Measurements from ENCODE around the gene CPEB1.

Gene CPEB1

DNA sequence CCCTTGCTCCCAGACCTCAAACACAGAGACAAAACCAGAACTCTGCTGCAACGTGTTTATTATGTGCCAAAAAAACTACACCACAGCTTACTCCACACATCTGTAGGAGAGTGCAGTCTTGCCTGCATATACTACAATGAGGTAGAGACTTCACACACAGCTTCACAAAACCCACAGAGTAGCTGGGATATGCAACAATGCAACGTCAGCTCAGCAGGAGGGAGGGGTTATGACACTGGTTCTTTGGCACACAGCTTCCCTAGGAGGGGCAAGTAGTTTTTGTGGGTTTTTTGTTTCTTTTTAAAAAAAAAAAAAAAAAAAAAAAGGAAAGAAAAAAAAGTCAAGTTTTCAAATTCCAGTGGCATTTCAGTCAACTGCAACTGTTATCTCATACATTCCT lies 104.0 kb downstream of the CPEB1 start:
- no peak overlapping the region for H3K4me3 ChIP-seq (ENCODE audit: low read depth, low read length)
- no peak for TF ChIP-seq MYC (IDR thresholded peaks at IDR 0.05; ENCODE audit: low read depth, low read length)
- no peak for TF ChIP-seq POLR2A (IDR thresholded peaks at IDR 0.05; ENCODE audit: extremely low read depth, insufficient read length)
- TF ChIP-seq, protein P1, sequence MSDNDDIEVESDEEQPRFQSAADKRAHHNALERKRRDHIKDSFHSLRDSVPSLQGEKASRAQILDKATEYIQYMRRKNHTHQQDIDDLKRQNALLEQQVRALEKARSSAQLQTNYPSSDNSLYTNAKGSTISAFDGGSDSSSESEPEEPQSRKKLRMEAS (IDR thresholded peaks at IDR 0.05; ENCODE audit: low read depth, low read length) = no peak
- TF ChIP-seq, protein P2, sequence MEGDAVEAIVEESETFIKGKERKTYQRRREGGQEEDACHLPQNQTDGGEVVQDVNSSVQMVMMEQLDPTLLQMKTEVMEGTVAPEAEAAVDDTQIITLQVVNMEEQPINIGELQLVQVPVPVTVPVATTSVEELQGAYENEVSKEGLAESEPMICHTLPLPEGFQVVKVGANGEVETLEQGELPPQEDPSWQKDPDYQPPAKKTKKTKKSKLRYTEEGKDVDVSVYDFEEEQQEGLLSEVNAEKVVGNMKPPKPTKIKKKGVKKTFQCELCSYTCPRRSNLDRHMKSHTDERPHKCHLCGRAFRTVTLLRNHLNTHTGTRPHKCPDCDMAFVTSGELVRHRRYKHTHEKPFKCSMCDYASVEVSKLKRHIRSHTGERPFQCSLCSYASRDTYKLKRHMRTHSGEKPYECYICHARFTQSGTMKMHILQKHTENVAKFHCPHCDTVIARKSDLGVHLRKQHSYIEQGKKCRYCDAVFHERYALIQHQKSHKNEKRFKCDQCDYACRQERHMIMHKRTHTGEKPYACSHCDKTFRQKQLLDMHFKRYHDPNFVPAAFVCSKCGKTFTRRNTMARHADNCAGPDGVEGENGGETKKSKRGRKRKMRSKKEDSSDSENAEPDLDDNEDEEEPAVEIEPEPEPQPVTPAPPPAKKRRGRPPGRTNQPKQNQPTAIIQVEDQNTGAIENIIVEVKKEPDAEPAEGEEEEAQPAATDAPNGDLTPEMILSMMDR (IDR thresholded peaks at IDR 0.05; ENCODE audit: low read depth, low read length) = no peak
- DNase-seq (ENCODE audit: low read depth) = peak; percentile 84

DNA sequence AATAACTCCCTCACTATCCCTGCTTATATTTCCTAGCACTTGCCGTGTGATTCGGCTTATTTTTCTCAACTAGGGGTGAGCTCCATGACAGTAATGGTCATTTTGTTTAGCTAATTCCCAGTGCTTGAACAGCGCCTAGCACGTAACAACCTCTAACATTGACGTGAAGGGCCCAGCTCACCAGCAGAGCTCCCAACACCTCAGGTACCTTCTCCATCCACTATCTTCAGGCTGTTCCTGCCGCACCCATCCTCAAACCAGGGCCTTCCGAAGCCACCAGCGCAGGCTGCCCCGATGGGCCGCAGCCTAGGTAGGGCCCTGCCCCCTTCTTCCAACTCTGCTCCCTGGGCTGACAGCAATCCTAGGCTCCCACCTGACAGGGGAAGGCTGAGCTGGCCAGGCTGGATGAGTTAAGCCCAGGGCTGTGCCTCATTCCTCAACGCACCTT lies 106.2 kb downstream of the CPEB1 start:
- peak overlapping the region; percentile 99 for H3K4me3 ChIP-seq (ENCODE audit: low read depth, low read length)
- no peak for DNase-seq (ENCODE audit: low read depth)
- TF ChIP-seq MYC (IDR thresholded peaks at IDR 0.05; ENCODE audit: low read depth, low read length) (no peak), POLR2A (IDR thresholded peaks at IDR 0.05; ENCODE audit: extremely low read depth, insufficient read length) (no peak)
- TF ChIP-seq, protein P1 (IDR thresholded peaks at IDR 0.05; ENCODE audit: low read depth, low read length) = no peak
- TF ChIP-seq, protein P2 (IDR thresholded peaks at IDR 0.05; ENCODE audit: low read depth, low read length) = no peak

DNA sequence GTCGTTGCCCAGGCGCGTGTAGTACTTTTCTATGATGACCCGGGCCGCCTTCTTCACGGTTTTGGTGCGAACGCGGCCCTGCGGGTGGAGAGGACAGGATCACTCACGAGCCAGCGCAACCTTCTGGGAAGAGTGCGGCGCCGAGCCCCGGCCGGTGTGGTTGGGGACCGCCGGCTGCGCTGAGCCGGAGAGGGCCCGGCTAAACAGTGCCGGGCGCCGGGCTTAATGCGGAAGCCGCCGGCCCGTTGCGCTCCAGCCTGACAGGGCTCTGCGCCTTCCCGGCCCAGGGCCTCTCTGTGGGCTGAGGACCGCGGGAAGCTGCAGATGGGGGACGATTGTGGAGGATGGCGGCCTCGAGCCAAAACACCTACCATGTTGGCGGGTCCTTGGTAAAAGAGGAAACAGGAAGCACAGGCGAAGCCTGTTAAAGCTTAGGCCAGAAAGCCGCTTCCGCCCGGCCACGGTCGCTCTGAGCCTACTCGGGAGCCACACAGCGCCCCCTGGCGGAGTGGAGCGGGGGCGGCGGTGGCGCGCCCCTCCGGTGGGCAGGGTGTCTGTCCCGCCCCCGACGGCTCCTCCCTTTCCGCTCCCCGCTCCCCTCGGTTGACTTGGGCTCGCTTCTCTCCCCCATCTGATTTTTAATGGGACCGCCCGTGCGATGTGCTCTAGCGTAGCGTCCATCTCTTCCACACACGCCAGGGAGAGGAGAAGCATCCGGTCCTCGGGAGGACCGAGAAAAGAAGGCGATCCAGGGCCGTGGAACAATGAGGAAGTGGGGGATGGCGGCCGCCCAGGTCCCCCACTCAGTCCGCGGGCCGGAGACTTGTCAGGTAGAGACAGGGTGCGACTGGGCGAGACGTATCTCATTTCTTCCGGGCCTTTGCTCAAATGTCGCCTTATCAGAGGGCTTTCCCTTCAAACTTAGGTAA lies 106.8 kb downstream of the CPEB1 start, which contains the start of gene RPS17:
RPS17 (minus strand) TSS at position 403 of the 929 bp plus-strand sequence; CDS start at position 374, 29 bp downstream.
- peak within 1 kb of the TSS; percentile 99 for H3K4me3 ChIP-seq (ENCODE audit: low read depth, low read length)
- DNase-seq (ENCODE audit: low read depth) = peak; percentile 97
- TF ChIP-seq, protein P1 (IDR thresholded peaks at IDR 0.05; ENCODE audit: low read depth, low read length) = peak; percentile 85
- TF ChIP-seq POLR2A (IDR thresholded peaks at IDR 0.05; ENCODE audit: extremely low read depth, insufficient read length) (peak; percentile 96), MYC (IDR thresholded peaks at IDR 0.05; ENCODE audit: low read depth, low read length) (peak; percentile 95)
- TF ChIP-seq, protein P2 (IDR thresholded peaks at IDR 0.05; ENCODE audit: low read depth, low read length) = peak; percentile 90

DNA sequence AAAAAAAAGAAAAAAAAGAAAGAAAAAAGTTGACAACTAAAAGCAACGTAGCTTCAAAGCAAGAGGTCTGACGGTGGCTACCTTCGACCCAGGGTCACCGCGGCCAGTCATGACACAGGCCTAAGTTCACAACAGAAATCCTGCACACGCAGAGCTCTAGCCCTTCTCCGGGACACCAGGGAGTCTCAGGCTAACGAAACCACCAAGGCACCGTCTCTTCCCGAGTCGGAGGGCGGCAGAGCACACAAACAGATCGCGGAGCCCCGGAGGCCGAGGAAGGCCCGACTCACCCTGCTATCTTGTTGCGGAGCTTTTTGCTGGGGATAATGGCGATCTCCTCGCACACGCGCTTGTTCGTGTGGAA lies 107.5 kb downstream of the CPEB1 start:
- peak; percentile 38 for DNase-seq (ENCODE audit: low read depth)
- no peak for TF ChIP-seq POLR2A (IDR thresholded peaks at IDR 0.05; ENCODE audit: extremely low read depth, insufficient read length)
- TF ChIP-seq MYC (IDR thresholded peaks at IDR 0.05; ENCODE audit: low read depth, low read length) = no peak
- TF ChIP-seq, protein P2 (IDR thresholded peaks at IDR 0.05; ENCODE audit: low read depth, low read length) = no peak
- TF ChIP-seq, protein P1 (IDR thresholded peaks at IDR 0.05; ENCODE audit: low read depth, low read length) = no peak
- peak overlapping the region; percentile 99 for H3K4me3 ChIP-seq (ENCODE audit: low read depth, low read length)

DNA sequence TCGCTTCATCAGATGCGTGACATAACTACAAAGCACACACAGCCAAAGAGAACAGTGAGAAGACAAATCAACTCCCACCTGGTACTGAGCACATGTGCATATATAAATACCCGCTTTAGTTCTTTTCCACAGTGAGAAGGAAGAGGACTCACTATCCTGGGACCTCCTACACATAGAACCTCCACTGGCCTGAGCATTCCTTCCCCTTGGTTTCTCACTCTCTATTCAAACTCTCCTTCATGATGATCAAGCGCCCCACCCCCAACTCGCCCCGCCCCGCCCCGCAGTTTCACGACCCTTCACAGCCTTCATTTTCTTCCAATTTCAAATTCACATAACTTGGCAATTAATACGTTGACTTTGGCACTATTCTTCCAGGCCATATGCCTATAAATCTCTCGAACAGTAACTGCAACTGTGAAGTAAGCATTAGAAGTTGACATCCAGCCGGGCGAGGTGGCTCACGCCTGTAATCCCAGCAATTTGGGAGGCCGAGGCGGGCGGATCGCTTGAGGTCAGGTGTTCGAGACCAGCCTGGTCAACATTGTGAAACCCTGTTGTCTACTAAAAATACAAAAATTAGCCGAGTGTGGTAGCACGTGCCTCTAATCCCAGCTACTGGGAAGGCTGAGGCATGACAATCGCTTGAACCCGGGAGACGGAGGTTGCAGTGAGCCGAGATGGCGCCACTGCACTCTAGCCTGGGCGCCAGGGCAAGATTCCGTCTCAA lies 108.0 kb downstream of the CPEB1 start:
- DNase-seq (ENCODE audit: low read depth) = peak; percentile 37
- TF ChIP-seq MYC (IDR thresholded peaks at IDR 0.05; ENCODE audit: low read depth, low read length) (no peak), POLR2A (IDR thresholded peaks at IDR 0.05; ENCODE audit: extremely low read depth, insufficient read length) (no peak)
- TF ChIP-seq, protein P1 (IDR thresholded peaks at IDR 0.05; ENCODE audit: low read depth, low read length) = no peak
- TF ChIP-seq, protein P2 (IDR thresholded peaks at IDR 0.05; ENCODE audit: low read depth, low read length) = no peak
- peak overlapping the region; percentile 99 for H3K4me3 ChIP-seq (ENCODE audit: low read depth, low read length)

All from NB4 (cell line).